Heart left ventricle (tissue), 16 donors: ENCODE results near the gene CERKL. TPM values are rescaled to one million over a fixed set of nuclear protein-coding genes. Genes with fewer than 3 reads are reported as not detected.

Experiments
- ATAC-seq, 4 donors: fragments of 200-7000 bp; cut with Tn5 transposase; one replicate each; pipeline ENCODE4 v1.9.1; 2020 to 2022; ENCODE audit warnings: moderate library complexity in 4 of 4, mild to moderate bottlenecking in 3 of 4, moderate number of reproducible peaks in 1 of 4
- DNase-seq, 5 donors: peaks; one replicate each; pipeline ENCODE4 v3.0.0-alpha.2; 2020
- H3K27ac ChIP-seq, 12 donors: fragments of 200-600 bp; sonication (generic) in 4 of 12; one replicate each; pipeline versions ENCODE4 v1.5.0 to v1.8.0; 2016 to 2022; ENCODE audit warnings: mild to moderate bottlenecking in 2 of 12
- H3K27me3 ChIP-seq, 9 donors: fragments of 200-600 bp; sonication (generic) in 2 of 9; one replicate each; pipeline versions ENCODE4 v1.5.1 to v1.8.0; 2016 to 2022; ENCODE audit warnings: mild to moderate bottlenecking in 3 of 9
- H3K36me3 ChIP-seq, 9 donors: fragments of 200-600 bp; sonication (generic) in 2 of 9; one replicate each; pipeline versions ENCODE4 v1.5.0 to v1.8.0; 2018 to 2022; ENCODE audit warnings: mild to moderate bottlenecking in 2 of 9
- H3K4me1 ChIP-seq, 12 donors: fragments of 200-600 bp; sonication (generic) in 4 of 12; one replicate each; pipeline versions ENCODE4 v1.5.0 to v1.8.0; 2016 to 2022; ENCODE audit warnings: mild to moderate bottlenecking in 3 of 12
- H3K4me3 ChIP-seq, 12 donors: fragments of 200-600 bp; sonication (generic) in 4 of 12; one replicate each; pipeline versions ENCODE4 v1.5.0 to v1.8.0; 2017 to 2022; ENCODE audit warnings: mild to moderate bottlenecking in 9 of 12, moderate library complexity in 4 of 12
- H3K9me3 ChIP-seq, 12 donors: fragments of 200-600 bp; sonication (generic) in 4 of 12; one replicate each; pipeline versions ENCODE4 v1.5.0 to v1.8.0; 2016 to 2022; ENCODE audit warnings: mild to moderate bottlenecking in 1 of 12
- CTCF ChIP-seq, 12 donors: fragments of 200-600 bp; sonication (generic) in 4 of 12; IDR thresholded peaks; one replicate each; pipeline versions ENCODE4 v1.5.0 to v1.8.0; 2018 to 2022; ENCODE audit warnings: antibody characterized with exemption in 12 of 12, mild to moderate bottlenecking in 5 of 12
- POLR2A ChIP-seq, 2 donors: fragments of 450-650 bp; IDR thresholded peaks; one replicate each; pipeline ENCODE4 v1.6.1; 2017; ENCODE audit warnings: antibody characterized with exemption in 2 of 2, mild to moderate bottlenecking in 2 of 2, moderate library complexity in 2 of 2
- whole genome bisulfite sequencing, 4 donors: extraction: QIAGEN DNeasy Blood & Tissue Kit in 2 of 4; methylation state at CpG; one replicate each; pipeline versions ENCODE4 v1.1.5 to v1.1.7; 2013 to 2018; 5-methylcytosine and 5-hydroxymethylcytosine counted together
- intact Hi-C, 10 donors: fragments of 100-400 bp; cut with DNase I; formaldehyde crosslinking; loops; one replicate each; pipeline versions ENCODE4 v1.11.1 to v1.14.2; 2022
- polyA plus RNA-seq, 2 donors: library from polyadenylated mRNA; stranded (reverse); fragments of 200-250 nt; gene quantifications; one replicate each; pipeline ENCODE4 v1.2.3, GENCODE V29; 2013
- total RNA-seq, 9 donors: library from RNA; depleted of rRNA in 2 of 9; stranded (reverse); fragments of >200 nt in 2 of 9; fragmentation: NEBNext Ultra II Directional in 3 of 9; extraction: Animal tissue kit (Norgen Biotek cat#: 25700) in 3 of 9; gene quantifications; one replicate each; pipeline versions ENCODE4 v1.1.0 to v1.2.4, GENCODE V29; 2016 to 2023
- donor health status: ischemic (EF 13 %, LVEDD 7.1; RV severe dilation, severe dysfunction).
- donor health status: healthy with polysubstance abuse.
- donor health status: DM: no; HTN: yes; CAD: no.
- donor health status: DM: no; HTN: no; CAD: no.
- donor health status: ischemic (EF 25% LVEDD 6.9; RV normal size, moderate dysfunction).
- donor health status: ischemic (EF 25% LVEDD 5.7; RV mildly dilated, moderate dysfunction).
- donor health status: healthy.
- donor health status: DM: yes; HTN: yes; CAD: no.
- donor health status: ischemic (EF 35%, LVEDD 5.7; RV mildly dilated, moderate dysfunction).
- donor health status: nonischemic (EF 11% LVEDD 7.7; RV severe dilation, severe dysfunction).
- donor health status: DM: yes; HTN: yes; CAD: no.
- donor health status: PGD.
- donor health status: ischemic (EF 29% LVEDD 5.4; RV normal size, mild dysfunction).
- donor health status: nonischemic (EF 23%, LVEDD 6.1; RV moderate dilation, normal function).

The CERKL gene
- total and polyA plus RNA-seq, 11 donors, result not detected

- no peaks in the 10 kb centered on the region for H3K36me3 ChIP-seq
- no peak overlapping the region for H3K27ac ChIP-seq
- ATAC-seq (no peak), DNase-seq (no peak)
- no peaks in the 10 kb centered on the region for H3K9me3 ChIP-seq
- intact Hi-C loops, result loop anchor here in 1 of 10 donors (10.0 kb wide), 1 partner anchor 108 kb away; no protein-coding TSS in a partner anchor
- H3K27me3 ChIP-seq, result peaks cover 0 to 40% (median 0%) of the 10 kb centered on the region in 9 donors
- 37 to 48% (median 41%) methylated on average over 4 of the region's 4 CpGs for WGBS, 4 donors
- H3K4me3 ChIP-seq, result no peak overlapping the region
- H3K4me1 ChIP-seq, result no peaks in the 10 kb centered on the region
- TF ChIP-seq CTCF (IDR thresholded peaks at IDR 0.05) (no peak), POLR2A (IDR thresholded peaks at IDR 0.05) (no peak)
Measured at GRCh38 chr2:181586569-181587081, 70.3 kb downstream of the CERKL start.

- WGBS, 4 donors, result 57 to 67% (median 64%) methylated on average over 3 of the region's 3 CpGs
- intact Hi-C loops, result loop anchor here in 1 of 10 donors (10.0 kb wide), 1 partner anchor 109 kb away; no protein-coding TSS in a partner anchor
- DNase-seq (no peak), ATAC-seq (no peak)
- Histone ChIP-seq H3K36me3 (no peaks in the 10 kb centered on the region), H3K27ac (no peak overlapping the region), H3K4me1 (no peaks in the 10 kb centered on the region), H3K9me3 (no peaks in the 10 kb centered on the region), H3K4me3 (no peak overlapping the region), H3K27me3 (peaks cover 0 to 36% (median 0%) of the 10 kb centered on the region in 9 donors)
- TF ChIP-seq CTCF (IDR thresholded peaks at IDR 0.05), result no peak
- TF ChIP-seq POLR2A (IDR thresholded peaks at IDR 0.05), result no peak
Measured at GRCh38 chr2:181585732-181586131, 71.2 kb downstream of the CERKL start.

GRCh38 chr2:181581534-181581933 lies 75.4 kb downstream of the CERKL start:
- WGBS, 4 donors, result 62 to 77% (median 69%) methylated on average over 2 of the region's 2 CpGs
- Histone ChIP-seq H3K4me3 (no peak overlapping the region), H3K9me3 (no peaks in the 10 kb centered on the region), H3K36me3 (no peaks in the 10 kb centered on the region), H3K4me1 (no peaks in the 10 kb centered on the region), H3K27ac (no peak overlapping the region), H3K27me3 (peaks cover 0 to 30% (median 2%) of the 10 kb centered on the region in 9 donors)
- no peak for DNase-seq
- intact Hi-C loops, result loop anchor here in 1 of 10 donors (10.0 kb wide), 1 partner anchor 113 kb away; no protein-coding TSS in a partner anchor
- TF ChIP-seq CTCF (IDR thresholded peaks at IDR 0.05), result no peak
- no peak for TF ChIP-seq POLR2A (IDR thresholded peaks at IDR 0.05)
- ATAC-seq, result no peak

GRCh38 chr2:181578829-181579228 lies 78.1 kb downstream of the CERKL start:
- H3K4me1 ChIP-seq, result no peaks in the 10 kb centered on the region
- 50 to 64% (median 58%) methylated on average over 3 of the region's 3 CpGs for WGBS, 4 donors
- TF ChIP-seq CTCF (IDR thresholded peaks at IDR 0.05) (no peak), POLR2A (IDR thresholded peaks at IDR 0.05) (no peak)
- H3K27me3 ChIP-seq, result peaks cover 0 to 20% (median 0%) of the 10 kb centered on the region in 9 donors
- intact Hi-C loops, result loop anchor here in 5 of 10 donors (10.0 kb wide), 3 partner anchors 136 to 1076 kb away; no protein-coding TSS in a partner anchor
- no peak overlapping the region for H3K27ac ChIP-seq
- no peaks in the 10 kb centered on the region for H3K9me3 ChIP-seq
- no peaks in the 10 kb centered on the region for H3K36me3 ChIP-seq
- DNase-seq (no peak), ATAC-seq (no peak)
- H3K4me3 ChIP-seq, result no peak overlapping the region
